Measurements from ENCODE around the gene TP53I13. TPM values are rescaled to one million over a fixed set of nuclear protein-coding genes. Genes with fewer than 3 reads are reported as not detected.

The TP53I13 gene
- total and polyA plus RNA-seq, 2 experiments from 2014 or later, result 104 to 105 TPM

DNA sequence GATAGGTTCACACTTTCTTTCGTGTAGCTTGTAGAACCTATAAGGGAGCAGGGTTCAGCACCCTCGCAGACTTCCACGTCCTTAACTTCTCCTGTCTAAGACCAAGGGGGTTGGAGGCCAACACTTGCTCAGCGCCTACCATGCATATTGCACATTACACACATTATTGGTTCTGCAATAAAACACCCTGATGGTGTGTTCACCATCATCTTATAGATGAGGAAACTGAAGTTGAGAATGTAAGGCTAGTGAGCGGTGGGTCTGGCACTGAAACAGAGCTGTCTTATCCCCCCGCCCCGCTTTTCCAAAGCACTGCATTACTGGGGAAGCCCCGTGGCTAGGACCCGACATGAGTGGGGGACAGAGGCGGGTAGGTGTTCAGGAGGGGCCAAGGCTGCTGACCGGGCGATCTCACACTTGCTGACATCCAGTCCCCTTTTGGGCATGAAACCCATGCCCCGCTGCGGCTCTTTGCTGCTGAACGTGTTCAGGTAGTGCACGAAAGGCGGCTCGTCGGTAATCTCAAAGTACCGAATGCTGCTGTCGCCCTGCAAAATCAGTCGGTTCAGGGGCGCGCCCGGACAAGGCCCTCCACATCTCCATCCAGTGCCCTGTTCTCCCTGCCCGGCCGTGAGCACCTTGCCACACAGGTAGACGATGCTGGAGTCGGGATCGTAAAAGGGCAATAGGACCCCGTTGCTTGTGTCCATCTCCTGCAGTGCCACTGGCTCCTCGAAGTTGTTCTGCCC, 48.0 kb downstream of the TP53I13 start:
- TF ChIP-seq, protein P1, sequence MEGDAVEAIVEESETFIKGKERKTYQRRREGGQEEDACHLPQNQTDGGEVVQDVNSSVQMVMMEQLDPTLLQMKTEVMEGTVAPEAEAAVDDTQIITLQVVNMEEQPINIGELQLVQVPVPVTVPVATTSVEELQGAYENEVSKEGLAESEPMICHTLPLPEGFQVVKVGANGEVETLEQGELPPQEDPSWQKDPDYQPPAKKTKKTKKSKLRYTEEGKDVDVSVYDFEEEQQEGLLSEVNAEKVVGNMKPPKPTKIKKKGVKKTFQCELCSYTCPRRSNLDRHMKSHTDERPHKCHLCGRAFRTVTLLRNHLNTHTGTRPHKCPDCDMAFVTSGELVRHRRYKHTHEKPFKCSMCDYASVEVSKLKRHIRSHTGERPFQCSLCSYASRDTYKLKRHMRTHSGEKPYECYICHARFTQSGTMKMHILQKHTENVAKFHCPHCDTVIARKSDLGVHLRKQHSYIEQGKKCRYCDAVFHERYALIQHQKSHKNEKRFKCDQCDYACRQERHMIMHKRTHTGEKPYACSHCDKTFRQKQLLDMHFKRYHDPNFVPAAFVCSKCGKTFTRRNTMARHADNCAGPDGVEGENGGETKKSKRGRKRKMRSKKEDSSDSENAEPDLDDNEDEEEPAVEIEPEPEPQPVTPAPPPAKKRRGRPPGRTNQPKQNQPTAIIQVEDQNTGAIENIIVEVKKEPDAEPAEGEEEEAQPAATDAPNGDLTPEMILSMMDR (IDR thresholded peaks at IDR 0.05; ENCODE audit: low read depth, low read length), result no peak
- H3K36me3 ChIP-seq, result no peaks in the 10 kb centered on the region
- DNase-seq (ENCODE audit: low read depth in 1 of 2, low spot score in 1 of 2), result no peak
- peaks cover 39% of the 10 kb centered on the region for H3K4me1 ChIP-seq (ENCODE audit: low read depth)
- peaks cover 13% of the 10 kb centered on the region for H3K27me3 ChIP-seq
- H3K9me3 ChIP-seq (ENCODE audit: low read depth), result no peaks in the 10 kb centered on the region
- no peak overlapping the region for H3K4me3 ChIP-seq
- H3K27ac ChIP-seq, result no peak overlapping the region

DNA sequence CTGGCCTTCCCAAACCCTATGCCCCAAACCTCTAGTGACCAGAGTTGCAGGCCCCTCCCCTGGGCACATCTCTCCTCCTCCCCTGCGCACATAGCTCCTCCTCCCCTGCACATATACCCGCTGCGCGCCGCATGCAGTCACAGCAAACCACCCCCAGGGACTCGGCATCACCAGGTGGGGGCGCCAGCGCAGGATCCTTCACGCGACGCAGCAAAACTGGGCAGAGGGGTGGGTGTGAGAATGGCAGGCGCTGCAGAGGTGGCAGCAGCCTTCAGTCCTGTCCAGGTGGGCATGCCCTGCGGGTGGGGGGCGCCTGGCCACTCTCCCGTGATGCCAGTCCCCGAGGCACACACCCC, 48.6 kb downstream of the TP53I13 start:
- DNase-seq (ENCODE audit: low read depth in 1 of 2, low spot score in 1 of 2), result peak; percentile 71 to 83
- Histone ChIP-seq H3K4me1 (ENCODE audit: low read depth) (peaks cover 45% of the 10 kb centered on the region), H3K4me3 (no peak overlapping the region), H3K27me3 (peaks cover 13% of the 10 kb centered on the region), H3K36me3 (no peaks in the 10 kb centered on the region), H3K9me3 (ENCODE audit: low read depth) (no peaks in the 10 kb centered on the region), H3K27ac (no peak overlapping the region)
- TF ChIP-seq, protein P1 (IDR thresholded peaks at IDR 0.05; ENCODE audit: low read depth, low read length), result peak; percentile 73

DNA sequence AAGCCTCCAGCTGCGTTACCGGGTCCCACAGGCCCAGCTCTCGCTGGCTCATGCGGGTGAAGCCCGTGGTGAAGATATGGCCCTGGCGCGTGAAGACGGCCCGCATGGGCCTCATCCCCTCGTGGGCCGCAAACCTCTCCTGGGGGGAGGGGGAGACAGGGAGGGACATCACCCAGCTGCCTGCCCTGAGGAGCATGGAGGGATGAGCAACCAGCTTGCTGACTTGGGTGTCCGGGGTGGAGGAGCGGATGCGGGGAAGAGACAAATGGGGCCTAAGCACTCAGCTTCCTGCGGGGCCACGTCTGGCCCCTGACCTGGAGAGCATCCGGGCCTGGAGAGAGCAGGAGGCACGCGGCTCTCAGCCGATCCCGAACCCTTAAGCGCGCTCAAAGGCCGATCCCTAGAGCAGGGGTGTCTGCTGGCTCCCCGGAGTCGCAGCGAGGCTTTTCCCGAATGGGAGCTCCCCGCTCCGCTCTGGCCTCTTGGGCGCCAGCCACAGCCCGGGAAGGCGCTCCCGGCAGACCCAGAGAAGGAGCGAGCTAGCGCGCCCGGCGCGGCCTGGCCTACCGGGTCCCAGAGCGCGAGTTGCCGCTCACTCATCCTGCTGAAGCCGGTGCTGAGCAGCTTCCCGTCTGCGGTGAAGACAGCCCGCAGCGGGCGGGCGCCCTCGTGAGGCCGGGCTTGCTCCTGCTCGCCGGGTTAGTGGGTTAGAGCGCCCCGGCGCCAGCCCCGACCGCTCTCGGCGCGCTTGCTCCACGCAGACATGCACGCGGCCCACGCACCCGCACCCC, 49.2 kb downstream of the TP53I13 start:
- Histone ChIP-seq H3K36me3 (no peaks in the 10 kb centered on the region), H3K27me3 (peaks cover 13% of the 10 kb centered on the region), H3K4me1 (ENCODE audit: low read depth) (peaks cover 46% of the 10 kb centered on the region), H3K27ac (peak overlapping the region; percentile 13), H3K4me3 (no peak overlapping the region), H3K9me3 (ENCODE audit: low read depth) (no peaks in the 10 kb centered on the region)
- DNase-seq (ENCODE audit: low read depth in 1 of 2, low spot score in 1 of 2), result peak; percentile 65 to 78
- TF ChIP-seq, protein P1 (IDR thresholded peaks at IDR 0.05; ENCODE audit: low read depth, low read length), result peak; percentile 71

DNA sequence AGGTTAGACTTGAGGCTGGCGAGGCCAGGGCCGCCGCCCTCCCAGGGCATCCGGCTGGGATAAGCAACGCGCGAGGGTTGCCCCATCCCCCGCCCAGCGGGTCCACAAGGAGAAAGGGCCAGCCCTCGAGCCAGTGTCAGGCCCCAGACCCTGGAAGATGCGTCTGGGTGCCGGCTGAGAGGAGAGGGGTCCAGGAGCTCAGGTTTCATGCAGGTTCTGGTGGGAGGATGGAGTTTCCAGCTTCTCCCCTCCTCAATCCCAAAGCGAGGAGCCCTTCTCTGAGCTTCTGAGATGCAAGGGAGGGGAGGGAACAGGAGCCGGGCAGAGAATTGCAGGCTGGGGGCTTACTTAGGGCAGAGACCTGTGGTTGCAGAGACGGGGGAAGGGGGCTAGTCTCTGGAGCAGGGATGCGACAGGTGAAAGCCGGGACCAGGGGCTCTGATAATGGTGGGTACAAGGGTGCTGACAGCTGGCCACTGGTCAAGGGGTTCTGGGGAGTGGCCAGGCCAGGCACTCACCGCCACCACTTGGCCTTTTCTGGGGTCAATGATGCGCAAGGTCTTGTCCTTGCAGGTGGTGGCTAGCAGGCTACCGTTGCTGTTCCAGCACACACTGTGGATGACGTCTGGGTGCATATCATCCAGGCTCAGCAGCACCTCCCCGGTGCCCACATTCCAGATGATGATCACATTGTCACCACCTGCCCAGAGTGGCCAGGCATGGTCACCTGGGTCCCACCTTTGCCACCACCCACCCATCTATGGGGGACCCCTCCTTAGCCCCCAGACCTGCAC, 50.0 kb downstream of the TP53I13 start:
- peaks cover 13% of the 10 kb centered on the region for H3K27me3 ChIP-seq
- peaks cover 51% of the 10 kb centered on the region for H3K4me1 ChIP-seq (ENCODE audit: low read depth)
- no peak overlapping the region for H3K4me3 ChIP-seq
- TF ChIP-seq, protein P1 (IDR thresholded peaks at IDR 0.05; ENCODE audit: low read depth, low read length), result no peak
- no peaks in the 10 kb centered on the region for H3K9me3 ChIP-seq (ENCODE audit: low read depth)
- peak overlapping the region; percentile 72 for H3K27ac ChIP-seq
- DNase-seq (ENCODE audit: low read depth in 1 of 2, low spot score in 1 of 2), result no peak
- no peaks in the 10 kb centered on the region for H3K36me3 ChIP-seq

DNA sequence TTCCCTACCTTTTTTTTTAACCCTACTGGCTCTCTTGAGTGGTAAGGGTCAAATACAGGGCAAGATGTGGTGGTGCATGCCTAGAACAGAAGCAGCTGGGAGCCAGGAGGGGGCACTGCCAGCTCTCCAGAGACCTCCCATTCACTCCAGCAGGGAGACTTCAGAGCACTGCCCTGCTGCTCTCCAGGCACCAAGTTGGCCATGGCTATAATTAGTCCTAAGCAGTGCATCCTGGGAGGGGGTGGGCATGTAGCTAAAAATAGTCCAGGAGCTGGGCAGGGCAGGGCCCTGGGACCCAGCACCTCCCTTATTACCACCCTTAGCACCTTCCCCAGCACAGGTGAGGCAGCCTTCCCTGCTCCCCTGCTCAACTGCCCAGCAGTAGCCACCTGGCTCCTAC, 50.8 kb downstream of the TP53I13 start:
- peak overlapping the region; percentile 76 for H3K27ac ChIP-seq
- TF ChIP-seq, protein P1 (IDR thresholded peaks at IDR 0.05; ENCODE audit: low read depth, low read length), result peak; percentile 45
- H3K36me3 ChIP-seq, result no peaks in the 10 kb centered on the region

More for the DNA sequence above, 50.8 kb downstream of the TP53I13 start:
- Histone ChIP-seq H3K4me3 (no peak overlapping the region), H3K4me1 (ENCODE audit: low read depth) (peaks cover 52% of the 10 kb centered on the region), H3K27me3 (peaks cover 13% of the 10 kb centered on the region), H3K9me3 (ENCODE audit: low read depth) (no peaks in the 10 kb centered on the region)
- DNase-seq (ENCODE audit: low read depth in 1 of 2, low spot score in 1 of 2), result peak; percentile 57 to 92

Data from cardiac muscle cell (in vitro differentiated cells and primary cell).